OCI-LY1 (cell line): Measurements from ENCODE around the gene RAB6A.

Experiments used
- H2AFZ ChIP-seq: fragments of 200-600 bp; sonication (generic), shearing (Covaris generic); 2 replicates; pipeline ENCODE4 v1.6.0; 2014; ENCODE audit warnings: antibody characterized with exemption, mild to moderate bottlenecking, low read length
- H3F3A ChIP-seq: fragments of 200-600 bp; sonication (generic), shearing (Covaris generic); 2 replicates; pipeline ENCODE4 v1.6.0; 2014; ENCODE audit warnings: mild to moderate bottlenecking, antibody characterized with exemption, low read length, moderate library complexity; ENCODE audit not compliant: insufficient read depth
- H3K27ac ChIP-seq: fragments of 200-600 bp; sonication (generic); 2 replicates; pipeline ENCODE4 v1.5.1; 2014; ENCODE audit warnings: low read length, mixed run types, mild to moderate bottlenecking, low read depth; ENCODE audit not compliant: poor library complexity, severe bottlenecking
- H3K27me3 ChIP-seq: fragments of 200-600 bp; sonication (generic); 2 replicates; pipeline ENCODE4 v1.6.0; 2014; ENCODE audit warnings: antibody characterized with exemption, mild to moderate bottlenecking, low read length, moderate library complexity; ENCODE audit not compliant: insufficient read depth
- H3K36me3 ChIP-seq: fragments of 200-600 bp; sonication (generic); 2 replicates; pipeline ENCODE4 v1.6.1; 2014; ENCODE audit warnings: mild to moderate bottlenecking, antibody characterized with exemption, low read length, moderate library complexity, mixed read lengths; ENCODE audit not compliant: insufficient read depth
- H3K4me1 ChIP-seq: fragments of 200-600 bp; sonication (generic); 2 replicates; pipeline ENCODE4 v1.5.1; 2014; ENCODE audit warnings: mild to moderate bottlenecking, low read length, moderate library complexity; ENCODE audit not compliant: insufficient read depth, severe bottlenecking
- H3K4me2 ChIP-seq: fragments of 200-600 bp; sonication (generic), shearing (Covaris generic); 2 replicates; pipeline ENCODE4 v1.6.1; 2014; ENCODE audit warnings: low read length
- H3K4me3 ChIP-seq: fragments of 200-600 bp; sonication (generic); 2 replicates; pipeline ENCODE4 v1.5.1; 2014; ENCODE audit warnings: low read length, low read depth, mild to moderate bottlenecking, mixed read lengths; ENCODE audit not compliant: poor library complexity, severe bottlenecking
- H3K79me2 ChIP-seq: fragments of 200-600 bp; shearing (Covaris generic); 2 replicates; pipeline ENCODE4 v1.6.1; 2016; ENCODE audit warnings: mixed run types, low read length, mixed read lengths; ENCODE audit not compliant: insufficient read depth
- H3K9ac ChIP-seq: fragments of 200-600 bp; sonication (generic), shearing (Covaris generic); 2 replicates; pipeline ENCODE4 v1.6.1; 2014; ENCODE audit warnings: mild to moderate bottlenecking, low read length, mixed read lengths
- H3K9me2 ChIP-seq: fragments of 200-600 bp; sonication (generic), shearing (Covaris generic); 2 replicates; pipeline ENCODE4 v1.6.1; 2014; ENCODE audit warnings: low read depth, mild to moderate bottlenecking, low read length, mixed read lengths
- H3K9me3 ChIP-seq: fragments of 200-600 bp; shearing (Covaris generic); 2 replicates; pipeline ENCODE4 v1.6.1; 2014; ENCODE audit warnings: low read length, mixed read lengths
- H4K20me1 ChIP-seq: fragments of 200-600 bp; sonication (generic), shearing (Covaris generic); 2 replicates; pipeline ENCODE4 v1.6.0; 2016; ENCODE audit warnings: mild to moderate bottlenecking, low read length; ENCODE audit not compliant: insufficient read depth
- EZH2 ChIP-seq: fragments of 200-600 bp; sonication (generic), shearing (Covaris generic); IDR thresholded peaks from 2 replicates; pipeline ENCODE4 v1.8.0; 2017; ENCODE audit warnings: borderline replicate concordance, mixed run types, mild to moderate bottlenecking, antibody characterized with exemption, low read length, moderate library complexity, mixed read lengths
- TF ChIP-seq, protein P1 (sequence below): fragments of 200-600 bp; sonication (generic), shearing (Covaris generic); IDR thresholded peaks from 2 replicates; pipeline ENCODE4 v1.5.1; 2017; ENCODE audit warnings: mild to moderate bottlenecking, antibody characterized with exemption, low read length, moderate library complexity, mixed read lengths

Gene RAB6A

GRCh38 chr11:73729594-73730206, 31.2 kb downstream of the RAB6A start:
- H3K4me2 ChIP-seq: no peak overlapping the region
- no peaks in the 10 kb centered on the region for H3K4me1 ChIP-seq
- H3K9me3 ChIP-seq: no peaks in the 10 kb centered on the region
- no peak overlapping the region for H3K9ac ChIP-seq
- H4K20me1 ChIP-seq: no peaks in the 10 kb centered on the region
- no peak overlapping the region for H2AFZ ChIP-seq
- TF ChIP-seq, protein P1, sequence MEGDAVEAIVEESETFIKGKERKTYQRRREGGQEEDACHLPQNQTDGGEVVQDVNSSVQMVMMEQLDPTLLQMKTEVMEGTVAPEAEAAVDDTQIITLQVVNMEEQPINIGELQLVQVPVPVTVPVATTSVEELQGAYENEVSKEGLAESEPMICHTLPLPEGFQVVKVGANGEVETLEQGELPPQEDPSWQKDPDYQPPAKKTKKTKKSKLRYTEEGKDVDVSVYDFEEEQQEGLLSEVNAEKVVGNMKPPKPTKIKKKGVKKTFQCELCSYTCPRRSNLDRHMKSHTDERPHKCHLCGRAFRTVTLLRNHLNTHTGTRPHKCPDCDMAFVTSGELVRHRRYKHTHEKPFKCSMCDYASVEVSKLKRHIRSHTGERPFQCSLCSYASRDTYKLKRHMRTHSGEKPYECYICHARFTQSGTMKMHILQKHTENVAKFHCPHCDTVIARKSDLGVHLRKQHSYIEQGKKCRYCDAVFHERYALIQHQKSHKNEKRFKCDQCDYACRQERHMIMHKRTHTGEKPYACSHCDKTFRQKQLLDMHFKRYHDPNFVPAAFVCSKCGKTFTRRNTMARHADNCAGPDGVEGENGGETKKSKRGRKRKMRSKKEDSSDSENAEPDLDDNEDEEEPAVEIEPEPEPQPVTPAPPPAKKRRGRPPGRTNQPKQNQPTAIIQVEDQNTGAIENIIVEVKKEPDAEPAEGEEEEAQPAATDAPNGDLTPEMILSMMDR: peak; percentile 44; the same call in 1 of the 2 replicates
- no peak for TF ChIP-seq EZH2
- H3K79me2 ChIP-seq: peaks cover 8% of the 10 kb centered on the region
- H3K9me2 ChIP-seq: no peaks in the 10 kb centered on the region
- no peaks in the 10 kb centered on the region for H3K27me3 ChIP-seq
- H3F3A ChIP-seq: peaks cover 7% of the 10 kb centered on the region; the same call in 1 of the 2 replicates
- H3K36me3 ChIP-seq: peaks cover 12% of the 10 kb centered on the region
- H3K27ac ChIP-seq: no peak overlapping the region
- no peak overlapping the region for H3K4me3 ChIP-seq

GRCh38 chr11:73728000-73728399, 32.9 kb downstream of the RAB6A start:
- H3K79me2 ChIP-seq: no peaks in the 10 kb centered on the region
- H3K9ac ChIP-seq: no peak overlapping the region
- H4K20me1 ChIP-seq: no peaks in the 10 kb centered on the region
- 0 out of 2 replicates have a peak, but pooled peaks cover 2% of the 10 kb centered on the region for H3K9me3 ChIP-seq
- no peak for TF ChIP-seq EZH2
- TF ChIP-seq, protein P1: no peak
- peaks cover 14% of the 10 kb centered on the region for H3K36me3 ChIP-seq
- no peak overlapping the region for H3K27ac ChIP-seq
- no peaks in the 10 kb centered on the region for H3K27me3 ChIP-seq
- H3K9me2 ChIP-seq: no peaks in the 10 kb centered on the region
- no peak overlapping the region for H3K4me2 ChIP-seq
- no peak overlapping the region for H3K4me3 ChIP-seq
- no peaks in the 10 kb centered on the region for H3K4me1 ChIP-seq
- no peak overlapping the region for H2AFZ ChIP-seq
- H3F3A ChIP-seq: peaks cover 7% of the 10 kb centered on the region; the same call in 1 of the 2 replicates

- Histone ChIP-seq H3K36me3 (peaks cover 14% of the 10 kb centered on the region), H3K9ac (no peak overlapping the region), H3K27me3 (no peaks in the 10 kb centered on the region), H3F3A (peaks cover 7% of the 10 kb centered on the region; the same call in 1 of the 2 replicates), H3K79me2 (no peaks in the 10 kb centered on the region), H3K4me2 (no peak overlapping the region), H3K4me3 (no peak overlapping the region), H3K9me3 (0 out of 2 replicates have a peak, but pooled peaks cover 2% of the 10 kb centered on the region), H3K9me2 (no peaks in the 10 kb centered on the region), H4K20me1 (no peaks in the 10 kb centered on the region), H3K27ac (no peak overlapping the region), H2AFZ (no peak overlapping the region), H3K4me1 (no peaks in the 10 kb centered on the region)
- TF ChIP-seq, protein P1: no peak
- TF ChIP-seq EZH2: no peak
Observed at GRCh38 chr11:73726825-73727224, 34.0 kb downstream of the RAB6A start.
